Endothelial cell of umbilical vein (primary cell): ENCODE measurements around the gene RETREG3. TPM values are rescaled to one million over a fixed set of nuclear protein-coding genes. Genes with fewer than 3 reads are reported as not detected.

Experiments used
- BruUV-seq: library from RNA; stranded (reverse); fragments of 400-500 nt; replicated peaks from 2 replicates; lab custom pipeline; 2021; lab: Mats Ljungman, UMichigan
- CTCF ChIA-PET: fragments of 300-600, 350-600 bp; sonication (Branson Sonifier 250); formaldehyde crosslinking; loops from one replicate; lab custom pipeline; 2021; ENCODE audit warnings: antibody characterized with exemption, inconsistent platforms; lab: Charles Lee
- POLR2A ChIA-PET: fragments of 300-600, 350-600 bp; sonication (Branson Sonifier 250); formaldehyde crosslinking; loops from one replicate; lab custom pipeline; 2021; ENCODE audit warnings: antibody characterized with exemption, inconsistent platforms; lab: Charles Lee
- DNase-seq: peaks from one replicate; pipeline ENCODE4 v3.0.0-alpha.2; 2011; ENCODE audit warnings: low read depth, low spot score
- FAIRE-seq: peaks from 2 replicates; lab custom pipeline; 2011; peaks lifted over from hg19 to GRCh38; lab: Jason Lieb, UNC
- H2AFZ ChIP-seq: 2 replicates; pipeline ENCODE4 v1.6.0; 2012; ENCODE audit warnings: low read depth, low read length, control low read depth, inconsistent platforms
- H3K27ac ChIP-seq: 2 replicates; pipeline ENCODE4 v1.5.1; 2011; ENCODE audit warnings: low read depth, mild to moderate bottlenecking, control low read depth, low read length, moderate library complexity; ENCODE audit not compliant: insufficient read depth
- H3K27me3 ChIP-seq, 2 experiments: 2 replicates each; pipeline versions ENCODE4 v1.6.0 to v1.6.1; 2011; ENCODE audit warnings: low read length in 2 of 2, mixed read lengths in 1 of 2; ENCODE audit not compliant: control insufficient read depth in 2 of 2, insufficient read depth in 2 of 2
- H3K36me3 ChIP-seq, 2 experiments: 2 replicates in 1 of 2; 3 replicates in 1 of 2; pipeline ENCODE4 v1.5.1; 2011; ENCODE audit warnings: low read length in 2 of 2, mild to moderate bottlenecking in 1 of 2, moderate library complexity in 1 of 2; ENCODE audit not compliant: control insufficient read depth in 2 of 2, insufficient read depth in 2 of 2; ENCODE audit errors: extremely low read depth in 1 of 2
- H3K4me1 ChIP-seq: 3 replicates; pipeline ENCODE4 v1.5.1; 2011; ENCODE audit warnings: mild to moderate bottlenecking, low read length; ENCODE audit not compliant: control insufficient read depth, insufficient read depth; ENCODE audit errors: extremely low read depth
- H3K4me2 ChIP-seq: 2 replicates; pipeline ENCODE4 v1.6.1; 2011; ENCODE audit warnings: low read length, control low read depth, mixed read lengths; ENCODE audit not compliant: insufficient read depth
- H3K4me3 ChIP-seq, 3 experiments: fragments of 200-600 bp in 1 of 3; sonication (generic), shearing (Covaris generic) in 1 of 3; replicated peaks in 1 of 3; 2 replicates each; pipeline ENCODE4 v1.5.1; 2011 to 2016; ENCODE audit warnings: control low read depth in 3 of 3, low read length in 3 of 3, mild to moderate bottlenecking in 2 of 3, inconsistent platforms in 1 of 3, low read depth in 1 of 3, moderate library complexity in 1 of 3; ENCODE audit not compliant: insufficient read depth in 1 of 3
- H3K79me2 ChIP-seq: 2 replicates; pipeline ENCODE4 v1.6.0; 2012; ENCODE audit warnings: low read length, inconsistent platforms; ENCODE audit not compliant: control insufficient read depth, insufficient read depth
- H3K9ac ChIP-seq: replicated peaks from 2 replicates; pipeline ENCODE3; 2011; ENCODE audit warnings: low read length, control low read depth; ENCODE audit not compliant: insufficient read depth; ENCODE audit errors: extremely low read depth
- H3K9me1 ChIP-seq: replicated peaks from 3 replicates; pipeline ENCODE4 v1.6.0; 2011; ENCODE audit warnings: mild to moderate bottlenecking, low read length; ENCODE audit not compliant: control insufficient read depth, insufficient read depth; ENCODE audit errors: extremely low read depth
- H3K9me3 ChIP-seq: replicated peaks from 2 replicates; pipeline ENCODE4 v1.5.1; 2012; ENCODE audit warnings: low read length, inconsistent platforms; ENCODE audit not compliant: control insufficient read depth, insufficient read depth
- H4K20me1 ChIP-seq: replicated peaks from 2 replicates; pipeline ENCODE3; 2011; ENCODE audit warnings: mild to moderate bottlenecking, low read length; ENCODE audit not compliant: control insufficient read depth, insufficient read depth; ENCODE audit errors: extremely low read depth
- CTCF ChIP-seq, 2 donors: IDR thresholded peaks; 1 replicate in 1 of 2; 2 replicates in 1 of 2; pipeline ENCODE4 v1.5.1; 2011; ENCODE audit warnings: low read length in 2 of 2, mild to moderate bottlenecking in 2 of 2, moderate library complexity in 2 of 2, control low read depth in 1 of 2, inconsistent platforms in 1 of 2, low read depth in 1 of 2; ENCODE audit not compliant: insufficient read depth in 1 of 2; ENCODE audit errors: extremely low read depth in 1 of 2
- EZH2 ChIP-seq: IDR thresholded peaks from 2 replicates; pipeline ENCODE4 v1.6.1; 2012; ENCODE audit warnings: borderline replicate concordance, low read depth, mild to moderate bottlenecking, moderate library complexity, low read length, inconsistent platforms; ENCODE audit not compliant: severe bottlenecking
- FOS ChIP-seq: IDR thresholded peaks from 2 replicates; pipeline ENCODE4 v1.6.1; 2011; ENCODE audit warnings: mild to moderate bottlenecking, low read length, moderate library complexity, borderline replicate concordance; ENCODE audit not compliant: insufficient read depth
- GATA2 ChIP-seq: IDR thresholded peaks from 2 replicates; pipeline ENCODE4 v1.7.0; 2011; ENCODE audit warnings: low read depth, mild to moderate bottlenecking, moderate library complexity, mixed read lengths, low read length; ENCODE audit not compliant: insufficient read length, insufficient read depth
- JUN ChIP-seq: IDR thresholded peaks from 2 replicates; pipeline ENCODE4 v1.6.1; 2011; ENCODE audit warnings: borderline replicate concordance, low read depth; ENCODE audit not compliant: insufficient read length, insufficient read depth
- MAX ChIP-seq: IDR thresholded peaks from 2 replicates; pipeline ENCODE4 v1.6.1; 2011; ENCODE audit not compliant: insufficient read depth, insufficient read length
- MYC ChIP-seq: IDR thresholded peaks from one replicate; pipeline ENCODE4 v1.6.1; 2011; ENCODE audit warnings: mild to moderate bottlenecking, low read depth, low read length
- POLR2A ChIP-seq: IDR thresholded peaks from 2 replicates; pipeline ENCODE4 v1.6.1; 2012; ENCODE audit warnings: low read depth, mild to moderate bottlenecking, control low read depth, low read length
- POLR2AphosphoS5 ChIP-seq: IDR thresholded peaks from 2 replicates; pipeline ENCODE4 v1.6.1; 2012; ENCODE audit warnings: low read depth, mild to moderate bottlenecking, control low read depth, low read length, moderate library complexity; ENCODE audit not compliant: insufficient read depth
- dilution Hi-C: fragments of 300-500 bp; cut with MboI; formaldehyde crosslinking; loops from one replicate; pipeline ENCODE4 v1.15.0; 2019; ENCODE audit warnings: low sequenced_read_pairs; ENCODE audit not compliant: extremely low pct_ligation_motif_present
- intact Hi-C: fragments of 100-400 bp; cut with micrococcal nuclease; formaldehyde crosslinking; loops from one replicate; pipeline ENCODE4 v1.10.0; 2022
- polyA plus RNA-seq, 4 experiments: library from polyadenylated mRNA; depleted of rRNA in 3 of 4; stranded (reverse) in 3 of 4; unstranded in 1 of 4; fragments of >200 nt; gene quantifications; 2 replicates each; pipeline versions ENCODE4 v1.2.1 to v1.2.3, GENCODE V29; 2011 to 2012; ENCODE audit warnings: missing spikeins in 1 of 4
- total RNA-seq: library from RNA; stranded (reverse); gene quantifications from 2 replicates; pipeline ENCODE4 v1.2.3, GENCODE V29; 2021

The RETREG3 gene
- total and polyA plus RNA-seq, 2 donors (not counting 3 experiments of a cell fraction or from before 2014, with no cell fraction given) = 36.2 to 53.4 TPM

GRCh38 chr17:42574463-42574862, 34.7 kb downstream of the RETREG3 start:
- no peak overlapping the region for H3K4me3 ChIP-seq
- H3K9ac ChIP-seq = no peak overlapping the region
- dilution Hi-C loops = no loop called here
- peaks cover 17% of the 10 kb centered on the region for H3K79me2 ChIP-seq
- POLR2A ChIA-PET = no interaction called here
- H3K4me1 ChIP-seq = peaks cover 20% of the 10 kb centered on the region
- CTCF ChIA-PET = interaction anchor here (1.4 kb wide), 1 partner anchor 110 kb away, joined by 3 read pairs; no protein-coding TSS in a partner anchor
- H3K9me3 ChIP-seq = no peaks in the 10 kb centered on the region
- no peak overlapping the region for H3K4me2 ChIP-seq
- H3K36me3 ChIP-seq = peaks cover 21 to 33% of the 10 kb centered on the region in 2 experiments
- H4K20me1 ChIP-seq = no peaks in the 10 kb centered on the region
- intact Hi-C loops = no loop called here
- no peaks in the 10 kb centered on the region for H3K9me1 ChIP-seq
- TF ChIP-seq MYC (no peak), GATA2 (no peak), FOS (no peak), JUN (no peak), POLR2AphosphoS5 (no peak), EZH2 (no peak), CTCF (IDR thresholded peaks at IDR 0.05; ENCODE audit: extremely low read depth in 1 of 2, insufficient read depth in 1 of 2, low read depth in 1 of 2, low read length in 2 of 2) (no peak), POLR2A (no peak), MAX (no peak)
- no TSS peak for BruUV-seq
- DNase-seq (no peak), FAIRE-seq (no peak)
- H2AFZ ChIP-seq = no peak overlapping the region
- no peaks in the 10 kb centered on the region for H3K27me3 ChIP-seq
- H3K27ac ChIP-seq = no peak overlapping the region
